Subcutaneous adipose tissue (tissue), 4 donors: ENCODE data around the gene NDEL1. TPM values are rescaled to one million over a fixed set of nuclear protein-coding genes. Genes with fewer than 3 reads are reported as not detected.

Source experiments
- total RNA-seq, 4 donors: library from RNA; depleted of rRNA; stranded (reverse); fragments of >200 nt; gene quantifications; one replicate each; pipeline ENCODE4 v1.1.0, GENCODE V29; 2016
- TF ChIP-seq, protein P1 (sequence below): fragments of 450-650 bp; IDR thresholded peaks from one replicate; pipeline ENCODE4 v1.5.1; 2016; ENCODE audit warnings: low read depth, mild to moderate bottlenecking, control low read depth, antibody characterized with exemption, moderate library complexity

The NDEL1 gene
- total RNA-seq, 4 donors from 2014 or later, result 58.3 to 80.4 (median 67.3) TPM

- TF ChIP-seq, protein P1, sequence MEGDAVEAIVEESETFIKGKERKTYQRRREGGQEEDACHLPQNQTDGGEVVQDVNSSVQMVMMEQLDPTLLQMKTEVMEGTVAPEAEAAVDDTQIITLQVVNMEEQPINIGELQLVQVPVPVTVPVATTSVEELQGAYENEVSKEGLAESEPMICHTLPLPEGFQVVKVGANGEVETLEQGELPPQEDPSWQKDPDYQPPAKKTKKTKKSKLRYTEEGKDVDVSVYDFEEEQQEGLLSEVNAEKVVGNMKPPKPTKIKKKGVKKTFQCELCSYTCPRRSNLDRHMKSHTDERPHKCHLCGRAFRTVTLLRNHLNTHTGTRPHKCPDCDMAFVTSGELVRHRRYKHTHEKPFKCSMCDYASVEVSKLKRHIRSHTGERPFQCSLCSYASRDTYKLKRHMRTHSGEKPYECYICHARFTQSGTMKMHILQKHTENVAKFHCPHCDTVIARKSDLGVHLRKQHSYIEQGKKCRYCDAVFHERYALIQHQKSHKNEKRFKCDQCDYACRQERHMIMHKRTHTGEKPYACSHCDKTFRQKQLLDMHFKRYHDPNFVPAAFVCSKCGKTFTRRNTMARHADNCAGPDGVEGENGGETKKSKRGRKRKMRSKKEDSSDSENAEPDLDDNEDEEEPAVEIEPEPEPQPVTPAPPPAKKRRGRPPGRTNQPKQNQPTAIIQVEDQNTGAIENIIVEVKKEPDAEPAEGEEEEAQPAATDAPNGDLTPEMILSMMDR, result no peak
Observed at GRCh38 chr17:8465759-8466158, 30.1 kb downstream of the NDEL1 start.

- TF ChIP-seq, protein P1, result no peak
Observed at GRCh38 chr17:8466456-8466855, 30.8 kb downstream of the NDEL1 start.

GRCh38 chr17:8466873-8467272, 31.2 kb downstream of the NDEL1 start:
- TF ChIP-seq, protein P1, result no peak

- TF ChIP-seq, protein P1, result no peak
Observed at GRCh38 chr17:8467527-8467926, 31.8 kb downstream of the NDEL1 start.

GRCh38 chr17:8468127-8468526, 32.4 kb downstream of the NDEL1 start:
- TF ChIP-seq, protein P1, result no peak

DNA sequence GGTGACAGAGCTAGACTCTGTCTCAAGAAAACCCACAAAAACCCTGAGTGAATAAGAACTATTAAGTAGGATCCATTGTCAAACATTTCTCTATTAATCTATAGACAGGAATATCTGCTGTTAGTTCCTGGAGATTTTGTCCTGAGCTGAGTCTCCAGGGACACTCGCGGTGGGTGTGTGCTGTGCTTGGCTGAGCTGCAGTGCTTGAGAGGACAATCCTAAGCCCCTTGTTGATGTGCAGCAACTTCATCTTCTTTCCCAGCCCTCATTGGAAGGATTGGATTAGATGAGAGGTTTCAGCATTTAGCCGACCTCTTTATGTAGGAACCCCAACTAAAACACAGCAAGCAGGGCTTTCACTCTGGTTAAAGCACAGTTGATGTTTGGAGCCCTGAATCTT, 33.3 kb downstream of the NDEL1 start:
- TF ChIP-seq, protein P1, result no peak

- TF ChIP-seq, protein P1, result no peak
Observed at GRCh38 chr17:8469964-8470363, 34.3 kb downstream of the NDEL1 start.
